AG09319 (cell line): Measurements from ENCODE around the gene CCDC148.

ENCODE experiments used
- DNase-seq: peaks from one replicate; pipeline ENCODE4 v3.0.0-alpha.2; 2010; ENCODE audit warnings: low read depth; ENCODE audit errors: extremely low read depth
- CTCF ChIP-seq: IDR thresholded peaks from 2 replicates; pipeline ENCODE4 v1.5.1; 2011; ENCODE audit warnings: low read depth, mild to moderate bottlenecking, inconsistent platforms, low read length, moderate library complexity

CCDC148 gene

GRCh38 chr2:158395166-158395565 lies 61.4 kb downstream of the CCDC148 start:
- TF ChIP-seq CTCF, result no peak
- no peak for DNase-seq

- DNase-seq, result no peak
Observed at GRCh38 chr2:158394453-158394852, 62.1 kb downstream of the CCDC148 start.

GRCh38 chr2:158393886-158394285 lies 62.7 kb downstream of the CCDC148 start:
- DNase-seq, result no peak
- no peak for TF ChIP-seq CTCF

More at GRCh38 chr2:158394453-158394852, 62.1 kb downstream of the CCDC148 start:
- TF ChIP-seq CTCF, result no peak

GRCh38 chr2:158392687-158393086 lies 63.9 kb downstream of the CCDC148 start:
- DNase-seq, result no peak
- TF ChIP-seq CTCF, result no peak

GRCh38 chr2:158391876-158392275 lies 64.7 kb downstream of the CCDC148 start:
- no peak for DNase-seq
- no peak for TF ChIP-seq CTCF

- DNase-seq, result no peak
- TF ChIP-seq CTCF, result no peak
Observed at GRCh38 chr2:158391361-158391760, 65.2 kb downstream of the CCDC148 start.

GRCh38 chr2:158388159-158388558 lies 68.4 kb downstream of the CCDC148 start:
- no peak for TF ChIP-seq CTCF
- no peak for DNase-seq
